TTC549 (cell line): ENCODE measurements around the gene BBS9.

Experiments used
- FAIRE-seq: peaks from 2 replicates; lab custom pipeline; 2012; peaks lifted over from hg19 to GRCh38; lab: Jason Lieb, UNC

The BBS9 gene

GRCh38 chr7:33614357-33615117 is 485.2 kb downstream of the BBS9 start:
- no peak for FAIRE-seq

DNA sequence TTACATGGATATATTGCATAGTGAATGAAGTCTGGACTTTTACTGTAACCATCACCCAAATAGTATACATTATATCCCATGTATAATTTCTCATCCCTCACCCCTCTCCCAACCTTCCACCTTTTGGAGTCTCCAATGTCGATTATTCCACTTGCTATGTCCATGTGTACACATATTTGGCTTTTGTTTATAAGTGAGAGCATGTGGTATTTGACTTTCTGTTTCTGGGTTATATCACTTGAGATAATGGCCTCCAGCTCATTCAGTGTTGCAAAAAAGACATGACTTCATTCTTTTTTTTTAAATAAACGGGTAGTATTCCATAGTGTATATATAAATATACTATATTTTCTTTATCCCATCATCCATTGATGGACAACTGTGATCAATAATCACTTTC is 487.4 kb downstream of the BBS9 start:
- FAIRE-seq: no peak

GRCh38 chr7:33619264-33619663 is 489.9 kb downstream of the BBS9 start:
- no peak for FAIRE-seq

GRCh38 chr7:33623267-33623666 is 493.9 kb downstream of the BBS9 start:
- no peak for FAIRE-seq

GRCh38 chr7:33624215-33624614 is 494.9 kb downstream of the BBS9 start:
- FAIRE-seq: no peak

DNA sequence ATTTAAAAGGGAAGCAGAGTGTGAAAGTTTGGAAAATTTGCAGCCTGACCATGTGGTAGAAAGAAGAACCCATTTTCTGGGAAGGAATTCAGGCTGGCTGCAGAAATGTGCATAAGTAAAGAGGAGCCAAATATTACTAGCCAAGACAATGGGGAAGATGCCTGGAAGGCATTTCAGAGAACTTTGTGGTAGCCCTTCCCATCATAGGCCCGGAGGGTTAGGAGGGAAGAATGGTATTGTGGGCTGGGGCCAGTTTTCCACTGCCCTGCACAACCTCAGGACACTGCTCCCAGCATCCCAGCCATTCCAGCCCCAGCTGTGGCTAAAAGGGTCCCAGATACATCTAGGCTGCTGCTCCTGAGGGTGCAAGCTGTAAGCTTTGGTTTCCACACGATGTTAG is 497.5 kb downstream of the BBS9 start:
- no peak for FAIRE-seq

DNA sequence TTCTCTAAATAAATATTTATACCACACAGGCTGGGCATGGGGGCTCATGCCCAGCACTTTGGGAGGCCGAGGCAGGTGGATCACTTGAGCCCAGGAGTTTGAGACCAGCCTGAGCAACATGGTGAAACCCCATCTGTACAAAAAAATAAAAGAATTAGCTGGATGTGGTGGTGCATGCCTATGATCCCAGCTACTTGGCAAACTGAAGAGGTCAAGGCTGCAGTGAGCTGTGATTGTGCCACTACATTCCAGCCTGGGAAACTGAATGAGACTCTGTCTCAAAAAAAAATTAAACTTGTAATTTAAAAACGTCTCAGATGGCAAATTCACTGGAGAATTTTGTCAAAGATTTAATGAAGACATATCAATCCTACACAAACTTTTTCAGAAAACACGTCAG is 498.4 kb downstream of the BBS9 start:
- FAIRE-seq: no peak

DNA sequence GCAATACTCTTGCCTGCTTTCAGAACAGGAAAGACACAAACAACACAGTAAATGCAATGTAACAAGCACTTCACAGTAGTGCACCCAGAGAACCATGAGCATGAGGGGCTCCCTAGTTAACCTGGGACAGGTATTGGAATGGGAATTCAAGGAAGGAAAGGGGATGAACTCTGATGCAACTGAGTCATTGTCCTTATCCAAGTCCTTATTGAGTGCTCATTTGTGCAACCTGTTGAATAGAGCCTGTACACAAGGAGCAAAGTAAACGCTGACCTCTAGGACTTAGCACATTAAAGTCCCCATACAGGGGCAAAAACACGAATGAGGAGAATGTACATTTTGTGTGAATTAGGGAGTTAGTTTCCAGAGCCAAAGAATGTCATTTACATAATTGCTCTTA is 499.5 kb downstream of the BBS9 start:
- FAIRE-seq: no peak

GRCh38 chr7:33630359-33630758 is 501.0 kb downstream of the BBS9 start:
- no peak for FAIRE-seq

DNA sequence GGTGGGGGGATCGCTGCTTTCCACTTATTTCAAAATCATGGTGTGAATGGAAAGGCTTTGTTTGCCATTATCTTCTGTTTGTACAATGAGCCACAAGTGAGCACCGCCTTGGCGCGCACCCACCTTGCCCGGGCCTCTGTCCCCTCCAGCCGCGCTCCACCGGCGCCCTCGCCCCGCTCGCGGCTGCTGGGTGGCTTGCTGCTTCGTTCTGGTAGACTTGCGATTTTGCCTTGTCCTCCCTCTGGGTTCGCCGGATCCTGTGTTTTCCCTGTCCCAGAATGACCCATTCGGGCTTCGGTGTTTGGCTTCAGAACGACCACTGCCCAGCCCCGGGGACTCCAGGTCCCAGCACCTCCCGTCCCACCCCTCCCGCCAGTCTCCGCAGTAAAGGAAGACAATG is 503.0 kb downstream of the BBS9 start:
- no peak for FAIRE-seq

DNA sequence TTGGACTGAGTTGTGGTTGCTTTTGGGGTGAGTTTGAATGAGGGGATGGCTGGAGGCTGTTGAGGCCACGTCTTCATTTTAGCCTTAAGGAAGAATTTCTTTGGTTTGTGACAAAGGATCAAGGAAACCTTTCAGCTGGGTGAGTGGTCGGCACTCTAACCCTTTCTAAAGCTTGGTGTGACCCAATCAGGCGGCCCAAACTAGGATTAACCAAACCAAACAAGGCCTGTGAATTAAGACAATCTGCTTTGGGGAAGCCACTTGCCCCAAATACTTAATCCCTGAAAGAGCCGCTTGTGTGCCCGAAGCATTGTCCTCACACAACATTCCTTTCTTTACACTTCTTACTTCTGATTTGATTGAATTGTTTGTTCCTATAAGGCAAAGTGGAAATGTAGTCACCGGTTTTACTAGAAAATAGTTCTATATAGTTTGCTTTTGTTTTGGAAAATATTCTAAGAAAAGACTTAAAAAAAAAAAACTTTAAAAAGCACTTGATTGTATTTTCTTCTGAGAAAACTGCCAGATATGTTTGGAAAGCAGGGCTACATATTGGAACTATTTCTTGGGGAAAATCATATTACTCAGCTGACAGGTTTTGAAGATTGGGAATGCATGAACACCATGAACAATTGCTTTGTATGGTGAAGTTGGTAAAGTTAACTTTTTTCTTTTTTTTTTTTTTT is 503.6 kb downstream of the BBS9 start:
- no peak for FAIRE-seq

- FAIRE-seq: no peak
Measured at GRCh38 chr7:33634606-33635005, 505.2 kb downstream of the BBS9 start.

DNA sequence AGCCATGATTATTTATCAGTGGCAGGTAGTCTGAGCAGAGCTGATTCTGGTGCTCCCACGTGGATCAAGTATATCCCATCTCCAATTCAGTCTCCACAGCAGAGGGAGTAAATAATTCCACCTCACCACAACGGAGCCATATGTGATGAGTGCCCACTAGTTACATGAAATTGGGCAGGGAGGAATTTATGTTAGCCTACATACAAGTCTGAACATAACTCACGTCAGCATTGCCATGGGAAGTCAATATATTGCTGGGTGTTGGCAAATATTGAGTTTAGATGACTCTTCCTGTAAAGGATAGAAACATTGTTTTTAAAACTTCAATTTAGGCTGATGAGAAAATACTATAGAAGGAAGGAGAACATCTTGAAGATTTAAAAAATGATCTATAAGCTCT is 507.0 kb downstream of the BBS9 start:
- FAIRE-seq: no peak

DNA sequence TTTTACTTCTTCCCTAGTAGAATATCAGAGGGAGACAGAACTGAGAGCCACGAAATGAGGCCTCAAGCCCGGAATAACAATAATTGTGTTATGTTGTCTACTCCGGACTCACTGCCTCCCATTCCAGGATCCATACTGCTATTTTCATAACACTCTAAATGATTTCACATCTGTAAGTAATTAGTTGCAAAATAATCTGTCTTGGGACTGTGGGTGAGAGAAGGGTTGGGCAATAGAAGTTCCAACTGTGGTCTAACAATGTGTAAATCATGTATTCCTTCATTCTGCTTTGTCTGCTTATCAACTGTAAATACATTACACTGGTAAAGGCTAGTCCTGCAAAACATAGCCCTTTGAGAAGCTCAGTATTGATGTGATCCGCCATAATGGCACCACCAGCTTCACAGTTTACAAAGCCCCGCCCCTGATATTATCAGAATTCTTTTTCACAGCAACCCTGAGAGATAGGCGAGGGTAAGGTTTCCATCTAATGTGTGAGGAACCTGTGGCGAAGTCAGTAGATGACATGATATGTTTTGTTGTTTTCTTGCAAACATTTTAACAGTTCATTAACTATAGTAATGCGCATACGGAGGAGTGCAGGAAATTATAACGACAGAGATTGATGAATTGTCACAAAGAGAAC is 510.3 kb downstream of the BBS9 start:
- no peak for FAIRE-seq

DNA sequence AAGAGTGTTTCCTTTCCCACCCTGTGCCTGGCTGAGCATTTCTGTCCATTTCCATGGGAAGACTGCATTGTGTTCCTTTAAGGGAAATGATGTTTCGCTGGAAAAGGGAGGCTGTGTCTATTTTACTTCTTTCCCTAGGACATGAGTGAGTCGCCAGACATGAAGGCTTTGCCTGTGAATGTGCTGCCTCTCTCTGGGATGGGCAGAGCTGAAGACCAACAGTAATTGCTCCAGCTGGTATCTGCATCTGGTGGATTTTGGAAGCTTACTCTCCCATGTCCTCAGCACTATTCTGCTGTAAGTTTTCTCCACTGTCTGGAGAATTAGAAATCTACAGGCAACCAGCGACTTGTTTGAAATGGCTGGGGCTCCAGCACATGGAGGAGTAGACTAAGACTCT is 511.4 kb downstream of the BBS9 start:
- FAIRE-seq: no peak

DNA sequence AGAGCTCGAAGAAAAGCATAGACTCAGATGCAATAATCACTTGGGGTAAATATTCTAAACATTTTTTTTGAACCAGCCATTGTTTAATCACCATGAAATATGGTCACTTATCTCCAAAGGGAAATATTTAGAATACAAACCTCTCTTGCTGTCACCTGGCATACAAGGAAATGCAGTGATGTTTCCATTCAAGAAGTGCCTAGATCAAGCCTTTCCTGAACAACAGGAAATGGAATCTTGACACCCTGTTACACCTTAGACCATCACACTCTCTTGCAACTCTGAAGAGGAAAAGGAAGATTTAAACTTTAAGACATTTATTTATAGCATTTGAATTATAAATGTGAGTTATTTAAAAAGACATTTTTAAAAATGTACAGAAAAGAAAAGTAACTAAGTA is 512.9 kb downstream of the BBS9 start:
- FAIRE-seq: no peak

DNA sequence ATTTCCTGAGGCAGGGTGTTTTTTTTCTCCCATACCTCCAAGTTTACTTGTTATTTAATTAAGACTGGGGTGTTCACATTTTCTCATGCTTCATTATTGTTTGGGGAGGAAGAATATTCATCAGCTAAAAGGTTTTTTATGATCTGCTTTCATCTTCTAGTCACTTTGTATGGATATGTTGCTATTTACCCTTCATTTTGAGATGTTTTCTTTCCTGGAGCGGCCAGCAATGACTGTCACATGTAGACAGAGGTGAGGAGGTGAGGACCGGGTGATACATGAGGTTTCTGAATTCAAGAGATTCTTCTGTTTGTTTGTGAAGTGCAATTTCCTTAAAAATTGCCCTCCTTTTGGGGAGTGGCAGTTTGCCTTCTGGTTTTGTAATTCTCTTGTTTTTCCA is 514.2 kb downstream of the BBS9 start:
- no peak for FAIRE-seq

DNA sequence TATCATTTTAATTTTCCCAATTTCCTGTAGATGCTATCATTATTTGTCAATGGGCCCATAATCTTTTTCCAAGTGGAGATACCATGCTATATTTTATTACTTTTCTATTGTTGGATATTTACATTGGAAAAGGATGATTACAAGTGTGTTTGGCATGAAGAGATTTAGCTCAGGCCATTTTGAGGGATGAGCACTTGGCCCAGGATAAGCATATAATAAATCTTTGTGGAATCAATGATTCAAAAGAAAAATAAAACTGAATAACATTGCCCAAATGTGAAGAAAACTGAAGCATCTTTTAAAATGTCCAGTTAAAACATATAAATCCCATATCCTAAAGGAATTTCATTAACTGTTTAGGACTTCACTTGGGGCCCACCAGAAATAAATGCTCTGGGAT is 515.1 kb downstream of the BBS9 start:
- no peak for FAIRE-seq

GRCh38 chr7:33645104-33645503 is 515.7 kb downstream of the BBS9 start:
- FAIRE-seq: no peak

GRCh38 chr7:33646166-33646565 is 516.8 kb downstream of the BBS9 start:
- no peak for FAIRE-seq

DNA sequence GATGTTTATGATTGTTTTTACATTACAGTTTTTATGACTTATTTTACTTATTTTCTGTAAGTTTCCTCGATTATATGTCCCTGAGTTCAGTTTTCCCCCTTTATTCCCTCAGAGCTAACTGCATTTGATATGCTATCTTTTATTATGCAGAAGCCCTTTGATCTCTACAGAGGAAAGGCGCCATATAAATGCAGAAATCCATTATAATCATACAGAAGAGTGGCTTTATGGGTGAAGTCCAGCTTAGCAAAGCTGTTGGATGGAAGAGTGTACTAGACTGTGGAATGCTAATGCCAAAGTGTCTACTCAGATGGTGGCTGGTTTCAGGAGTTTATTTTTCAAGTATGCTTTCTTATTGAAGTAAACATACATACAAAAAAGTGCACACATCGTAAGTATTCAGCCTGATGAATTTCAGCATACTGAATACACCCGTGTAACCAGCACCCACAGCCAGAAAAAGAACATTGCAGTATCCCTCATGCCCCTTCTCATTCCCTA is 517.6 kb downstream of the BBS9 start:
- FAIRE-seq: no peak

- FAIRE-seq: no peak
Measured at GRCh38 chr7:33649476-33650441, 520.4 kb downstream of the BBS9 start.
